Ectodermal cell (in vitro differentiated cells): ENCODE results near the gene C2.

Source experiments
- H3K27ac ChIP-seq: 2 replicates; pipeline ENCODE4 v1.7.0; 2013; ENCODE audit warnings: mild to moderate bottlenecking, low read depth, low read length; ENCODE audit not compliant: insufficient read depth, poor library complexity, severe bottlenecking
- H3K27me3 ChIP-seq: 2 replicates; pipeline ENCODE4 v1.7.0; 2013; ENCODE audit warnings: mild to moderate bottlenecking, low read length; ENCODE audit not compliant: insufficient read depth, control insufficient read depth, poor library complexity, severe bottlenecking
- H3K36me3 ChIP-seq: one replicate; pipeline ENCODE4 v1.7.0; 2013; ENCODE audit warnings: low read length; ENCODE audit not compliant: control insufficient read depth, insufficient read depth
- H3K4me1 ChIP-seq: one replicate; pipeline ENCODE4 v1.7.0; 2013; ENCODE audit warnings: low read length; ENCODE audit not compliant: control insufficient read depth, insufficient read depth
- H3K4me3 ChIP-seq: 2 replicates; pipeline ENCODE4 v1.7.0; 2013; ENCODE audit warnings: low read depth, low read length, control low read depth; ENCODE audit not compliant: insufficient read depth
- H3K9me3 ChIP-seq: 2 replicates; pipeline ENCODE4 v1.7.0; 2013; ENCODE audit warnings: mild to moderate bottlenecking, low read length, moderate library complexity; ENCODE audit not compliant: control insufficient read depth
- WGBS, 2 experiments: methylation state at CpG; one replicate each; pipeline ENCODE4 v1.1.7; 2013; ENCODE audit warnings: missing lambda C conversion rate in 2 of 2; 5-methylcytosine and 5-hydroxymethylcytosine counted together

Gene C2

DNA sequence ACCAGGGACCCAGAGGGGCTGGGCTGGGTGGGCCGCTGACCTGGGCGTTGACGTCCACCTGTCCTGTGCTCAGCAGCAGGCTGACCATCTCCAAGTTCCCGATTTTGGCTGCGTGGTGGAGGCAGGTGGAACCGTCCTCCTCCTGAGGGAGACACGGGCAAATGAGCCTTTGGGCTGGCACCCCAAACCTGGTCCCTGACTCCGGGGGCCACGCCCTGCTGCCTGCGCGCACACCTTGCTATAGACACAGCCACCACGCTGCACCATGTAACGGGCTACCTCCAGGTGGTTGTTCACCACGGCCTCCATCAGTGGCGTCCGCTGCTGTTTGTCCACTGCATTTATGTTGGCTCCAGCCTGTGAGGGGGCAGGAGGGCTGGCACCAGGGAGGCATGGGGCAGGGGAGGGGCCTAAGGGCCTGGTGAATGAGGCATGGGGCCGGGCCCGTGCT lies 41.0 kb upstream of the C2 start:
- Histone ChIP-seq H3K4me3 (no peak overlapping the region), H3K9me3 (no peaks in the 10 kb centered on the region), H3K27ac (no peak overlapping the region), H3K36me3 (peaks cover 78% of the 10 kb centered on the region), H3K4me1 (no peaks in the 10 kb centered on the region), H3K27me3 (no peaks in the 10 kb centered on the region)
- WGBS, 2 experiments: 97% methylated on average over 18 of the region's 18 CpGs

DNA sequence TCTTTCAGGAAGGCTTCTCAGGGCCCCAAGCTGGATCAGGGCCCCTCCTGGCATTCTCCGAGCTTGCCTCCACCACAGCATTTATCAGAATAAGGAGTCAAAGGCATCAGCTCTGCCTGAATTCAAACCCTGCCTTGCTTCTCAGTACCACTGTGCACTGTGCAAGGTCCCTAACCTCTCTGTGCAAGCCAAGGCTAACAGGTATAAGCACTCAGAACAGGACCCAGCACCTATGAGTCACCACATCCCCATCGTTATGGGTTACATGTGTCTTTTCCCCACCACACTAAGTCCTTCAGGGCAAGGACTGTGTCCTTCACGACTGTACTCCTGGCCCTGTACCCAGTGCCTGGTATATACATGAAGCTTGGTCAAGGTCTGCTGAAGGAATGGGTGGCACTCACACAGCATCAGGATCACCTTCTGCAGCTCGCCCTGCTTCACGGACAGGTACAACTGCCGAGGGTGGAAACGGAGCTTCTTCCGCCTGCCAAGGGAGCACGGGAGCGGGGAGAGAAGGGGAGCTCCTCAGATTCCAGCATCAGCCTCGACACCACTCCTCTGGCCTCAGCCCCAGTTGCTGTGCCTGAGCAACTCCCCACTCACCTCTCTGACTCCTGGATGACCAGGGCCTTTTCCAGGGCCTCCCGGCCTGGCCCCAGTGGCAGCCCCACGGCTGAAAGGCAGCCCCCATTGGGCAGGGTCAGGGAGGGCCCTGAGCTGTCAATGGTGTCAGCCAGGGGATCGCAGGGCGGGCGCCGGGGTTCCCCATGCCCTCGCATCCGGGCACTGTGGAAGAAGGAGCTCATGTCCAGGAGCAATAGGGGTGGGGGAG lies 40.1 kb upstream of the C2 start:
- Histone ChIP-seq H3K4me3 (no peak overlapping the region), H3K9me3 (no peaks in the 10 kb centered on the region), H3K36me3 (peaks cover 84% of the 10 kb centered on the region), H3K4me1 (no peaks in the 10 kb centered on the region), H3K27me3 (no peaks in the 10 kb centered on the region), H3K27ac (no peak overlapping the region)
- 95 to 97% methylated on average over 19 of the region's 19 CpGs for WGBS, 2 experiments

GRCh38 chr6:31888276-31889258 lies 39.0 kb upstream of the C2 start:
- WGBS, 2 experiments: 92% methylated on average over 43 of the region's 43 CpGs
- H3K4me3 ChIP-seq: no peak overlapping the region
- peaks cover 88% of the 10 kb centered on the region for H3K36me3 ChIP-seq

DNA sequence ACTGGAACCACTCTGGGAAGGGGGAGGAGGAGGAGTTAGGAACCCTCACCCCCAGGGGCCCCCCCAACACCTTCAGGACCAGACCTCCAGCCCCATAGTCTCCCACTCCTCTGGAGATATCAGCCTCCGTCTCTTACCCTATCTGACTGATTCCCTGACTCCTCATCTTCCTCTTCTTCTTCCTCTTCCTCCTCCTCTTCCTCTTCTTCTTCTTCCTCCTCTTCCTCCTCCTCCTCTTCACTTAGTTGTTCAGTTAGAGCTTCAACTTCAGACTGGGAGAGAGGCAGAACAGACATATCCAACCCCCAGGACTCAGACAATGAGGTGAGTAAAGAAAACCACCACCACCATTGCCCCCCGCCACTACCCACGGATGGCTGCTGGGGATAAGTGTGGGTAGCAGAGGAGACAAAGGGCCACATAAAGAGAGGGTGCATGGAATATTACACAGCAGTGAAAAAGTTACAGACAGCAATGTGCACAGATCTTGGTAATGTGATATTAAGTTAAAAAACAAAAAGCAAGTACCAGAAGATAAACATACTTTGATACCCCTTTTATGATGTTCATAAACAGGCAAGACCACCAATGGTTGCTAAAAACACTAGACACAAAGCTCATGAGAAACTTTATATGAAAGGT lies 38.1 kb upstream of the C2 start:
- H3K4me3 ChIP-seq: no peak overlapping the region
- no peak overlapping the region for H3K27ac ChIP-seq
- no peaks in the 10 kb centered on the region for H3K27me3 ChIP-seq
- WGBS, 2 experiments: 95 to 99% methylated on average over 3 of the region's 3 CpGs
- H3K36me3 ChIP-seq: peaks cover 88% of the 10 kb centered on the region
- H3K4me1 ChIP-seq: no peaks in the 10 kb centered on the region
- H3K9me3 ChIP-seq: no peaks in the 10 kb centered on the region

More at GRCh38 chr6:31888276-31889258, 39.0 kb upstream of the C2 start:
- H3K9me3 ChIP-seq: no peaks in the 10 kb centered on the region
- H3K4me1 ChIP-seq: no peaks in the 10 kb centered on the region
- H3K27me3 ChIP-seq: no peaks in the 10 kb centered on the region
- no peak overlapping the region for H3K27ac ChIP-seq

GRCh38 chr6:31892821-31893220 lies 34.7 kb upstream of the C2 start:
- H3K4me3 ChIP-seq: no peak overlapping the region
- H3K9me3 ChIP-seq: no peaks in the 10 kb centered on the region
- no peaks in the 10 kb centered on the region for H3K27me3 ChIP-seq
- WGBS, 2 experiments: 93% methylated on average over 6 of the region's 6 CpGs
- peaks cover 77% of the 10 kb centered on the region for H3K36me3 ChIP-seq
- H3K27ac ChIP-seq: no peak overlapping the region
- peaks cover 8% of the 10 kb centered on the region for H3K4me1 ChIP-seq

GRCh38 chr6:31896493-31896855 lies 31.0 kb upstream of the C2 start:
- Histone ChIP-seq H3K4me3 (peak overlapping the region; percentile 82), H3K4me1 (peaks cover 22% of the 10 kb centered on the region), H3K27ac (no peak overlapping the region), H3K36me3 (peaks cover 46% of the 10 kb centered on the region), H3K27me3 (no peaks in the 10 kb centered on the region), H3K9me3 (no peaks in the 10 kb centered on the region)
- 63 to 66% methylated on average over 4 of the region's 4 CpGs for WGBS, 2 experiments

DNA sequence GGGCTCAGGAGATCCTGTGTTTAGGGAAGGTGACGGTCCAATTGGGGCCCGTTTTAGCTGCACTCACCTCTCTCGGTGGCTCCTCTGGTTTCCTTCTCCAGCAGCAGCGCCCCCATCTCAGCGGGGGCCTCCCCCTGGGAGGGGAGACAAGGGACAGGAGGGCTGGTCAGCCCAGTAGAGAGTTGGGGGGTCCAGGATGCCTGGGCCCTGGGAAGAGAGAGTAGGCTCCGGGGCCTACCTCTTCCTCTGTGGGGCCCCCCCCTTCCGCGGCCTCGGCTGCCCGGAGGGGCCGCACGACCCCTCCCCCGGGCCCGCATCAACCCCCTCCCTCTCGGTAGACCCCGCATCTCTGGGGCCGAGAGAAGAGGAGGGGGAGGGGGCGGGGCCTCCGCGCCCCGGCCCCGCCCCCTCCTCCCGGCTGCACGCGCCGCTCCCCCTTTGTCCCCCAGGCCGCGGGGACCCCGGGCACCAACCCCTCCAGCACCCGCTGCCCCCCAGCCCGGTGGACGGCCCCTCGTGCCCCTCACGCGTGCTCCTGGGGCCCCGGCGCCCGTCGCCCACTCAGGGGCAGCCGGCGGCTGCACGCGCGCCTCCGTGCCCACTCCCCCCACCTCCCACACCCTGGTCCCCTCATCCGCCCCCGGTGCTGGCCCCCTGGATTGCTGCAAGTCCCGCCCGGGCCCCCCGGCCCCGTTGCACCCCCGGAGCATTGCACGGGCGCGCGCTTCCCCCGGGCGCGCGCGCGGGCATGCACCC lies 30.5 kb upstream of the C2 start:
- peaks cover 22% of the 10 kb centered on the region for H3K4me1 ChIP-seq
- peaks cover 41% of the 10 kb centered on the region for H3K36me3 ChIP-seq
- H3K4me3 ChIP-seq: peak overlapping the region; percentile 82
- H3K27me3 ChIP-seq: no peaks in the 10 kb centered on the region
- 2% methylated on average over 50 to 62 of the region's 62 CpGs for WGBS, 2 experiments
- peak overlapping the region; percentile 80 for H3K27ac ChIP-seq
- H3K9me3 ChIP-seq: no peaks in the 10 kb centered on the region

GRCh38 chr6:31897612-31898382 lies 29.7 kb upstream of the C2 start, which contains the start of gene EHMT2:
TSS of gene EHMT2 (minus strand) at chr6:31897698. CDS start at chr6:31897677, 21 bp downstream.
- Histone ChIP-seq H3K27ac (peak within 1 kb of the TSS; percentile 80), H3K4me3 (peak within 1 kb of the TSS; percentile 82), H3K9me3 (no peaks in the 10 kb centered on the region), H3K4me1 (peaks cover 22% of the 10 kb centered on the region), H3K27me3 (no peaks in the 10 kb centered on the region), H3K36me3 (peaks cover 34% of the 10 kb centered on the region)
- 0 to 1% methylated on average over 49 of the region's 49 CpGs for WGBS, 2 experiments
